HEK293 (cell line): Measurements from ENCODE around the gene LY6G5C.
A peak's percentile ranks its signal among the peaks of the same experiment; 100 is the strongest.

Experiments
- CTCF ChIA-PET: fragments of 350-600 bp; formaldehyde crosslinking; extraction: SDS; loops from one replicate; lab custom pipeline; 2021; ENCODE audit warnings: antibody characterized with exemption; lab: Yijun Ruan, JAX
- POLR2A ChIA-PET: fragments of 300-600 bp; formaldehyde crosslinking; extraction: SDS; loops from one replicate; lab custom pipeline; 2020; ENCODE audit warnings: antibody characterized with exemption, inconsistent platforms; lab: Yijun Ruan, JAX
- H3K27ac ChIP-seq: fragments of 200-500 bp; sonication (Bioruptor generic); 2 replicates; pipeline ENCODE4 v1.5.1; 2014; ENCODE audit warnings: low read depth, low read length, control low read depth, inconsistent platforms; ENCODE audit errors: extremely low read depth
- H3K36me3 ChIP-seq, 2 experiments: fragments of 200-500 bp in 1 of 2; sonication (Bioruptor generic) in 1 of 2; 1 replicate in 1 of 2; 2 replicates in 1 of 2; pipeline ENCODE4 v1.5.1; 2014 to 2017; ENCODE audit warnings: inconsistent platforms in 2 of 2, low read length in 2 of 2; ENCODE audit not compliant: control insufficient read depth in 2 of 2, insufficient read depth in 1 of 2
- H3K4me1 ChIP-seq: fragments of 200-500 bp; sonication (Bioruptor generic); 2 replicates; pipeline ENCODE4 v1.5.1; 2014; ENCODE audit warnings: mild to moderate bottlenecking, low read length, inconsistent platforms; ENCODE audit not compliant: control insufficient read depth, insufficient read depth
- H3K4me3 ChIP-seq: 2 replicates; pipeline ENCODE4 v1.5.1; 2011; ENCODE audit warnings: low read depth, mild to moderate bottlenecking, control low read depth, low read length, moderate library complexity
- H3K9me3 ChIP-seq: fragments of 200-500 bp; sonication (Bioruptor generic); 2 replicates; pipeline ENCODE4 v1.5.1; 2014; ENCODE audit warnings: low read depth, low read length, inconsistent platforms; ENCODE audit not compliant: control insufficient read depth, insufficient read depth
- BCL6B ChIP-seq: fragments of 450-650 bp; formaldehyde crosslinking; IDR thresholded peaks from 2 replicates; pipeline ENCODE4 v1.5.1; 2017; ENCODE audit warnings: missing biosample characterization, missing genetic modification characterization
- EGR2 ChIP-seq: fragments of 450-650 bp; formaldehyde crosslinking; IDR thresholded peaks from 2 replicates; pipeline ENCODE4 v1.5.1; 2016; ENCODE audit warnings: low read depth, missing biosample characterization, missing genetic modification characterization
- GLI2 ChIP-seq: fragments of 450-650 bp; formaldehyde crosslinking; IDR thresholded peaks from 2 replicates; pipeline ENCODE4; 2017; ENCODE audit warnings: missing biosample characterization, missing genetic modification characterization, low read depth, borderline replicate concordance
- GLIS2 ChIP-seq: fragments of 450-650 bp; formaldehyde crosslinking; IDR thresholded peaks from 2 replicates; pipeline ENCODE4 v1.5.1; 2016; ENCODE audit warnings: missing biosample characterization, missing genetic modification characterization
- HOXD13 ChIP-seq: sonication (generic); formaldehyde crosslinking; IDR thresholded peaks from 2 replicates; pipeline ENCODE4 v1.8.0; 2022; ENCODE audit warnings: missing genetic modification reagents, borderline replicate concordance
- KLF10 ChIP-seq: fragments of 450-650 bp; IDR thresholded peaks from 2 replicates; pipeline ENCODE4 v1.5.1; 2018; ENCODE audit warnings: missing biosample characterization, mild to moderate bottlenecking, missing genetic modification characterization
- KLF9 ChIP-seq: fragments of 450-650 bp; formaldehyde crosslinking; IDR thresholded peaks from 2 replicates; pipeline ENCODE4 v1.5.1; 2016; ENCODE audit warnings: missing biosample characterization, missing genetic modification characterization, low read depth
- REPIN1 ChIP-seq: fragments of 450-650 bp; formaldehyde crosslinking; IDR thresholded peaks from 2 replicates; pipeline ENCODE4 v1.5.1; 2017; ENCODE audit warnings: missing biosample characterization, missing genetic modification characterization, low read depth
- YY2 ChIP-seq: fragments of 450-650 bp; formaldehyde crosslinking; IDR thresholded peaks from 2 replicates; pipeline ENCODE4 v1.5.1; 2016; ENCODE audit warnings: missing biosample characterization, missing genetic modification characterization
- ZBTB11 ChIP-seq: fragments of 450-650 bp; formaldehyde crosslinking; conservative IDR thresholded peaks from 2 replicates; pipeline ENCODE4 v1.5.1; 2016; ENCODE audit warnings: low read depth, missing biosample characterization, missing genetic modification characterization
- ZBTB7A ChIP-seq: fragments of 450-650 bp; formaldehyde crosslinking; IDR thresholded peaks from 2 replicates; pipeline ENCODE4 v1.5.1; 2016; ENCODE audit warnings: low read depth, missing biosample characterization, missing genetic modification characterization
- ZFP41 ChIP-seq: fragments of 450-650 bp; formaldehyde crosslinking; IDR thresholded peaks from 2 replicates; pipeline ENCODE4 v1.5.1; 2016; ENCODE audit warnings: missing biosample characterization, missing genetic modification characterization, borderline replicate concordance
- ZNF112 ChIP-seq: fragments of 450-650 bp; formaldehyde crosslinking; IDR thresholded peaks from 2 replicates; pipeline ENCODE4 v1.5.0; 2017; ENCODE audit warnings: missing biosample characterization, missing genetic modification characterization
- ZNF23 ChIP-seq: fragments of 450-650 bp; formaldehyde crosslinking; IDR thresholded peaks from 2 replicates; pipeline ENCODE4 v1.5.1; 2016; ENCODE audit warnings: missing biosample characterization, missing genetic modification characterization, borderline replicate concordance
- ZNF324 ChIP-seq: fragments of 450-650 bp; formaldehyde crosslinking; IDR thresholded peaks from 2 replicates; pipeline ENCODE4 v1.5.1; 2016; ENCODE audit warnings: missing biosample characterization, missing genetic modification characterization
- ZNF416 ChIP-seq: fragments of 450-650 bp; formaldehyde crosslinking; IDR thresholded peaks from 2 replicates; pipeline ENCODE4 v1.5.1; 2016; ENCODE audit warnings: missing biosample characterization, missing genetic modification characterization
- ZNF521 ChIP-seq: fragments of 450-650 bp; formaldehyde crosslinking; IDR thresholded peaks from 2 replicates; pipeline ENCODE4 v1.5.1; 2017; ENCODE audit warnings: missing biosample characterization, mild to moderate bottlenecking, missing genetic modification characterization
- ZNF580 ChIP-seq: fragments of 450-650 bp; formaldehyde crosslinking; IDR thresholded peaks from 2 replicates; pipeline ENCODE4 v1.5.1; 2016; ENCODE audit warnings: missing biosample characterization, missing genetic modification characterization
- ZNF600 ChIP-seq: fragments of 450-650 bp; formaldehyde crosslinking; IDR thresholded peaks from 2 replicates; pipeline ENCODE4 v1.5.1; 2016; ENCODE audit warnings: missing biosample characterization, missing genetic modification characterization
- ZNF658 ChIP-seq: fragments of 450-650 bp; formaldehyde crosslinking; IDR thresholded peaks from 2 replicates; pipeline ENCODE4; 2016; ENCODE audit warnings: missing biosample characterization, missing genetic modification characterization
- ZNF670 ChIP-seq: fragments of 450-650 bp; formaldehyde crosslinking; IDR thresholded peaks from 2 replicates; pipeline ENCODE4 v1.5.1; 2016; ENCODE audit warnings: missing biosample characterization, missing genetic modification characterization, low read depth
- ZNF701 ChIP-seq: fragments of 450-650 bp; formaldehyde crosslinking; IDR thresholded peaks from 2 replicates; pipeline ENCODE4 v1.5.1; 2016; ENCODE audit warnings: missing biosample characterization, missing genetic modification characterization
- ZNF830 ChIP-seq: fragments of 450-650 bp; IDR thresholded peaks from 2 replicates; pipeline ENCODE4 v1.5.0; 2018; ENCODE audit warnings: missing biosample characterization, missing genetic modification characterization, low read depth, mild to moderate bottlenecking, moderate library complexity
- ZSCAN30 ChIP-seq: fragments of 450-650 bp; IDR thresholded peaks from 2 replicates; pipeline ENCODE4 v1.5.1; 2018; ENCODE audit warnings: missing biosample characterization, mild to moderate bottlenecking, missing genetic modification characterization, moderate library complexity

LY6G5C gene

GRCh38 chr6:31645325-31645724 is 35.5 kb downstream of the LY6G5C start:
- Histone ChIP-seq H3K27ac (no peak overlapping the region), H3K36me3 (peaks cover 63 to 95% of the 10 kb centered on the region in 2 experiments), H3K4me3 (no peak overlapping the region), H3K4me1 (no peaks in the 10 kb centered on the region), H3K9me3 (no peaks in the 10 kb centered on the region)
- no peak for TF ChIP-seq HOXD13 (CRISPR knock-in tag)
- TF ChIP-seq ZFP41, result no peak
- no peak for TF ChIP-seq ZSCAN30 (tag by site-specific recombination)
- no peak for TF ChIP-seq ZNF324 (tag by site-specific recombination)
- no peak for TF ChIP-seq ZNF658 (tag by site-specific recombination)
- TF ChIP-seq ZBTB11 (tag by site-specific recombination), result no peak
- no peak for TF ChIP-seq ZNF701 (tag by site-specific recombination)
- no peak for TF ChIP-seq GLI2 (tag by site-specific recombination)
- CTCF ChIA-PET, result interaction anchor here (0.5 kb wide), 1 partner anchor 548 kb away, joined by 3 read pairs; no protein-coding TSS in a partner anchor
- POLR2A ChIA-PET, result interaction anchor here (0.7 to 3.5 kb wide), 5 partner anchors 10 to 23 kb away, joined by 3 to 13 read pairs (median 3); partner anchors contain the start of gene APOM

GRCh38 chr6:31643818-31644454 is 36.9 kb downstream of the LY6G5C start:
- H3K9me3 ChIP-seq, result no peaks in the 10 kb centered on the region
- peaks cover 54 to 95% of the 10 kb centered on the region in 2 experiments for H3K36me3 ChIP-seq
- CTCF ChIA-PET, result interaction anchor here (0.6 kb wide), 1 partner anchor 246 kb away, joined by 3 read pairs; no protein-coding TSS in a partner anchor
- POLR2A ChIA-PET, result interaction anchor here (0.6 to 3.5 kb wide), 6 partner anchors 9 to 470 kb away, joined by 4 to 20 read pairs (median 6); partner anchors contain the start of genes BAG6 and HSPA1B
- TF ChIP-seq EGR2 (tag by site-specific recombination) (0 out of 2 replicates have a peak, but pooled peaks have one; percentile 8), GLIS2 (peak; percentile 12; the same call in 1 of the 2 replicates), ZNF670 (no peak), ZNF600 (tag by site-specific recombination) (peak; percentile 63)
- TF ChIP-seq, all 188 proteins: peak for 3
- H3K4me3 ChIP-seq, result no peak overlapping the region
- H3K4me1 ChIP-seq, result no peaks in the 10 kb centered on the region
- H3K27ac ChIP-seq, result no peak overlapping the region

GRCh38 chr6:31642798-31643570 is 37.9 kb downstream of the LY6G5C start:
- peaks cover 53 to 92% of the 10 kb centered on the region in 2 experiments for H3K36me3 ChIP-seq
- H3K4me3 ChIP-seq, result no peak overlapping the region
- ChIA-PET POLR2A (interaction anchor here (0.7 to 3.5 kb wide), 5 partner anchors 10 to 185 kb away, joined by 3 to 20 read pairs (median 6); partner anchors contain the start of genes BAG6, C6orf47 and HSPA1B), CTCF (interaction anchor here (0.6 kb wide), 1 partner anchor 21 kb away, joined by 4 read pairs; no protein-coding TSS in a partner anchor)
- no peaks in the 10 kb centered on the region for H3K4me1 ChIP-seq
- no peak overlapping the region for H3K27ac ChIP-seq
- H3K9me3 ChIP-seq, result no peaks in the 10 kb centered on the region
- no peak for TF ChIP-seq ZNF23 (tag by site-specific recombination)
- no peak for TF ChIP-seq BCL6B (tag by site-specific recombination)
- TF ChIP-seq ZNF830 (tag by site-specific recombination), result no peak
- TF ChIP-seq GLI2 (tag by site-specific recombination), result no peak
- TF ChIP-seq ZBTB7A, result no peak
- TF ChIP-seq KLF10 (tag by site-specific recombination), result no peak
- TF ChIP-seq ZNF658 (tag by site-specific recombination), result no peak
- no peak for TF ChIP-seq REPIN1 (tag by site-specific recombination)
- TF ChIP-seq ZNF580, result no peak
- no peak for TF ChIP-seq ZNF521 (tag by site-specific recombination)
- TF ChIP-seq KLF9 (tag by site-specific recombination), result no peak
- TF ChIP-seq ZNF416 (tag by site-specific recombination), result no peak
- TF ChIP-seq YY2 (tag by site-specific recombination), result no peak
- TF ChIP-seq ZNF112 (tag by site-specific recombination), result no peak
